Measurements from ENCODE around the gene SPPL2B.

The SPPL2B gene

DNA sequence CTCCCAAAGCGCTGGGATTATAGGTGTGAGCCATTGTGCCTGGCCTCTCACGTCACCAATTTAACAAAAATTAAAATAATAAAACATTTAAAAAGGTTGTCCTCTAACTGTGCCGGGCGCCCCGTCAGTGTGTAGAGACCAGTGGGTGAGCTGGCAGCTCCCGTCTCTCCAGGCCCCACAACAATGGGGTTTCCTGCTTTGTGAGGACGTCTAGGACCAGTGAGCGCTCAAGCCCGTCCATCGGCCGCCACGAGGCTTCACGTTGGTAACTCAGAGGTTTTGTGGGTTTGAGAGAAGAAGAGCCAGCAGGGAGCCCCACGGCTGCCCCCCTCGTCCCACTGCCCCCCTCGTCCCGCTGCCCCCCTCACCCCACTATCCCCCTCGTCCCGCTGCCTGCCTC is 4.8 kb upstream of the SPPL2B start:
- no peak for DNase-seq (ENCODE audit: low read depth)

GRCh38 chr19:2324220-2324948 is 4.1 kb upstream of the SPPL2B start:
- DNase-seq (ENCODE audit: low read depth), result no peak

DNA sequence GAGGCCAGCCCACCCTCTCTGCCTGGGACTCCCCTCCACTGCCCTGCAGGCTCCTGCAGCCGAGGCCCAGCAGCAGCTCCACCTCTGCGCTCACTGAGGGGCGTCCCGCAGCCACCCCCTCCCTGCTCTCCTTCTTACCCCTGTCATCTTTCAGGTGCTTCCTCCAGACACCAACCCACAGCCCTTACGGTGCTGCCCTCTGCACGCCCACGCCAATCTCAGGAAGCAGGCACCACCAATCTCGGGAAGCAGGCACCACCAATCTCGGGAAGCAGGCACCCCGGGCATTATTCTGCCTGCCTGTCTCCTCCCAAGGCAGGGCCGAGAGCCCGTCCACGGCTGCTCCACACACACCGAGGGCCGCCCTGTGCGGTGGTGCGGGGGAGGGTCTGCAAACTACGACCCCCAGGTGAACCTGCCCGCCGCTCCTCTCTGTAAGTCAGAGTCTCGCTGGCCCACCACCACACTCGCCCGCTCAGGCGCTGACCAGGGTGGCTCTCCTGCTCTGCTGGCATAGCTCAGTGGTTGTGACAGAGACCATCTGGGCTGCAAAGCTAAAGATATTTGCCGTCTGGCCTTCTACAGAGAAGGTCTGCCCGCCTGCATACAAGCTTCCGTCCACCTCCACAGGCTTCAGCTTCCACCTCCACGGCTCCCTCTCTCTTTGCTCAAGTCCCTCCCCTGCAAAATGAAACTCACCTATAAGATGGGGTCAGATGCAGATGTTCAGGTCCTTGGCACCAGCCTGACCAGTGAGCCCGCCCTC is 3.0 kb upstream of the SPPL2B start:
- no peak for DNase-seq (ENCODE audit: low read depth)

DNA sequence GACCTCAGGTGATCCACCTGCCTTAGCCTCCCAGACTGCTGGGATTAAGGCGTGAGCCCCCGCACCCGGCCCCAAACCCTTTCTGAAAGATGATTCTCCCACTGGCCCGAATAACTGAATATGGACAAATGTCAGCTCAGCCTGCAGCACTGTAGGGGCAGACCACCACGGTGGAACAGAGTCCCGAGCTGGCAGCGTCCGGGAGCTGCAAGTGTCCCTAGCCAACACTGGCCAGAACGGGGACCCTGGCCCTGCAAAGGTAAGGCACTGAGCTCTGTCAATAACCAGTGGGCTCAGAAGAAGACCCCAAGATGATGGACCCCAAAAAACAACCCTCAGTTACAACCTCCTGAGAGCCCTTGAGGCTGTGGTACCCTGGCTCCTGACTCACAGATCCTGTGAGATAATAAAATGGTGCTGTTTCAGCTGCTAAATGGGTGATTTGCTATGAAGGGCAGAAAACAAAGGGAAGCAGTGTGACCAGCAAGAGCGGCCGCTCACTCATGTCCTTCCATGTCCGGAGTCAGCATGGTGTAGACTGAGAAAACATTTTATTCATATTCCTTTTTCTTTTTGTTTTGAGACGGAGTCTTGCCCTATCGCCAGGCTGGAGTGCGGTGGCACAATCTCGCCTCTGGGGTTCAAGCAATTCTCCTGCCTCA is 1.7 kb upstream of the SPPL2B start:
- no peak for DNase-seq (ENCODE audit: low read depth)

DNA sequence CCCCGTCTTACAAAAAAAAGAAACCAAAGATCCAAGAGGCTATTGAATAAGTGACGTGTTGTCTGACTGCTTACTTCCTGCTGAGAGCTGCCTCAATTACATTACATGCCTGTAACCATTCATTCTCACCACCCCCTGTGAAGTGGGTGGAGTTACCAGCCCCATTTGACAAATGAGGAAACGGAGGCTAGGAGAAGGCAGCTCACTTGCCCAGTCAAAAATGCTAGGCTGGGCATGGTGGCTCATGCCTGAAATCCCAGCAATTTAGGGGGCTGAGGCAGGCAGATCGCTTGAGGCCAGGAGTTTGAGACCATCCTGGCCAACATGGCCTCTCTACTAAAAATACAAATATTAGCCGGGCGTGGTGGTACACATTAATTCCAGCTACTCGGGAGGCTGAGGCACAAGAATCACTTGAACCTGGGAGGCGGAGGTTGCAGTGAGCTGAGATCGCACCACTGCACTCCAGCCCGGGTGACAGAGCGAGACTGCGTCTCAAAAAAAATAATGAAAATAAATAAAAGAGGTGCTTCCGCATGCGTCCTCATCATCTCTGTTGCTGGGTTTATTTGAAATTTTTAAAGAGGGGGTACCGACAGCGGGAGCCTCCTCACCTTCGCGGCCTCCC is 597 bp upstream of the SPPL2B start:
- no peak for DNase-seq (ENCODE audit: low read depth)

DNA sequence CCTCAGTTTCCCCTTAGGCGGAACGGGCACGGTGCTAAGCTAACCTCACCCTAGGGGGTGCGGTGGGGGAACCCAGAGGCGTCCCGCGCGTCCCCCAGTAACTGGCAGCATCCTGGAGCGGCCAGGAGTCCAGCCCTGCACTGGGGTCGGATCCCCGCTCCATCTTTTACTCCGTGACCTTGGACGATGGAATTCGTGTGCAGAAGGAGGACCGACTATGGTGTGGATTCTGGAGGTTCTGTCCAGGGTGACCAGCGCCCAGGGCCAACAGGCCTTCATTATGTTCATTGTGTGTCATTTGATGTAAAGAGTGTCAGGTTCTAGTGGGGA is 630 bp downstream of the SPPL2B start:
- no peak for DNase-seq (ENCODE audit: low read depth)

- no peak for DNase-seq (ENCODE audit: low read depth)
Observed at GRCh38 chr19:2329501-2329916, 1.0 kb downstream of the SPPL2B start.

GRCh38 chr19:2330255-2330631 is 1.8 kb downstream of the SPPL2B start:
- no peak for DNase-seq (ENCODE audit: low read depth)

DNA sequence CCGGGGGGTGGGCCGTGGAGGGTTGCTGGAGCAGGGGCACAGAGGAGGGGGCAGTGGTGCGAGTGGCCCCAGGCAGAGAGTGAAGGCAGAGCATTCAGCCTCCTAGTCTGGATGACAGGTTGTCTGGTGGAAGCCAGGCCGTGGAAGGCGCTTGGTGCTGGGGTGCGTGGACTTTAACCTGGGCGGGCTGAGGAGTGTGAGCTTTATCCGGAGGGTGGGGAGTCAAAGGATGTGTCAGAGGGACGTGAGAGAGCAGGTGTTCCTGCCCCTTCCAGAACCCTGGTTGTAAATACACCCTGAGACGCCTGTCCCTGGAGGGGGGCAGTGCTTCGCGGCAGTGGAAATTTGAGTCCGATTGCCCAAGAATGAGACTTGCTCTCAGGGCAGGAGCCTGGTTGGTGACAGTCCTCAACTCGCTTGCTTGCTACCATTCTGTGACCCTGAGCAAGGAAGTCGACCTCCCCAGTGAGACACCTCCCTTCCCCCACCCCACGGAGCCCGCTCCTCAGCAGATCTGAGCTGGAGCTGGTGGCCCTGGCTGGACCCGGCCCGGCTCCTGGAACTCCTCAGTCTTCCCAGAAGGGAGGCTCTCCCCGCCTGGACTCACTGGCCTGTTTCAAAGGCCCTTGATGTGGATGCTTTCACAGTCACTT is 2.3 kb downstream of the SPPL2B start:
- DNase-seq (ENCODE audit: low read depth), result no peak

DNA sequence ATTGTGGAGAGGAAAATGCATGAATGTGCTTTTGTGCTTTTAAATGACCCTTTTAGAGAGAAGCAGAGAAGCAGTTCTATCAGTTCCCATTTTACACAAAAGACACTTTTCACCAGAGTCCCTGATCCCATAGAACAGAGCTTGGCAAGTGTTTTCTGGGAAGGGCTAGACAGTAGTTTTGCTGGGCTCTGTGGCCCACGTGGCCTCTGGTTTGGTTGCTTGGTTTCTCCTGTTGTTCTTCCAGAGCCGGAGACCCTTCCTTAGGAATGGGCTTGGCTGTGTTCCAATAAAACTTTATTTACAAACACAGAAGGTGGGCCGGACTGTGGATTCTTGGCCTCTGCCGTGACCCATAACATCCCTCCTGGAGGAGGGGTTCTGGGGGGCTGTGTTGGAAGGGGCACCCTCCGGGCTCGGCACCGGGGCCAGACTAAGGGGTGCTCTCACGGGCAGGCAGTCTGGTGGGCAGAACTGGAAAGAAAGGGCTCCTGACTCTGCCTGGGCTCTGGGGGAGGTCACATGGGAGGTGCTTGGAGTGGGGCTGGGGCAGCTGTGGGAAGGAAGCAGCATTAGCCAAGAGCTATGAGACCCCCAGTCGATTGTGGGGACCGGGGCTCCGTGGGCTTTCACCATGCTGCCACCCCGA is 3.2 kb downstream of the SPPL2B start:
- DNase-seq (ENCODE audit: low read depth), result no peak

- DNase-seq (ENCODE audit: low read depth), result peak; percentile 11
Observed at GRCh38 chr19:2332341-2333026, 4.0 kb downstream of the SPPL2B start.

DNA sequence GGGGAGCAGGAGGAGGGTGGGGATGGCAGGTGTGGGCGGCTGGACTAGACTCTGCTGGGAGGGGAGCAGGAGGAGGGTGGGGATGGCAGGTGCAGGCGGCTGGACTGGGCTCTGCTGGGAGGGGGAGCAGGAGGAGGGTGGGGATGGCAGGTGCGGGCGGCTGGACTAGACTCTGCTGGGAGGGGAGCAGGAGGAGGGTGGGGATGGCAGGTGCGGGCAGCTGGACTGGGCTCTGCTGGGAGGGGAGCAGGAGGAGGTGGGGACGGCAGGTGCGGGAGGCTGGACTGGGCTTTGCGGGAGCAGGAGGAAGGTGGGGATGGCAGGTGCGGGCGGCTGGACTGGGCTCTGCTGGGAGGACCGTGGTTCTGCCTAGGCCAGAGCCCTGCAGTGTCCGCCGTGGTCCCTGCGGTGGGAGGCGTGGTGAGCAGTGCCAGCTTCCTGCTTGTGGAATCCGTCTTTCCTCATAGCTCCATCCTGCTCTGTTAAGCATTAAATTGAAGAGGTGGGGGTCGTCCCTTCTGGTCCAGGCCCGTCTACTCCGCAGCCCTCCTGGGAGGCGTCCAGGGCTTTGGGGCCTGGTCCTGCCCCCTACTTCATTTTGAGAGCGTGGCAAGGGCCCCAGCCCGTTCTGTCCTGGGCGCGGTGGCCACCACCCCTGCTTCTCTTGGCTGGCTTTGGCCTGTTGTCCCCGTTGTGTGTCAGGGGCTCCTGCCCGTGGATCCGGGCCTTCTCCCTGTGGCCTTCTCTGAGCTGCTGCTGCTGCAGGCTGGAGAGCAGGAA is 4.7 kb downstream of the SPPL2B start:
- no peak for DNase-seq (ENCODE audit: low read depth)

GRCh38 chr19:2333807-2334211 is 5.3 kb downstream of the SPPL2B start:
- DNase-seq (ENCODE audit: low read depth), result no peak

DNA sequence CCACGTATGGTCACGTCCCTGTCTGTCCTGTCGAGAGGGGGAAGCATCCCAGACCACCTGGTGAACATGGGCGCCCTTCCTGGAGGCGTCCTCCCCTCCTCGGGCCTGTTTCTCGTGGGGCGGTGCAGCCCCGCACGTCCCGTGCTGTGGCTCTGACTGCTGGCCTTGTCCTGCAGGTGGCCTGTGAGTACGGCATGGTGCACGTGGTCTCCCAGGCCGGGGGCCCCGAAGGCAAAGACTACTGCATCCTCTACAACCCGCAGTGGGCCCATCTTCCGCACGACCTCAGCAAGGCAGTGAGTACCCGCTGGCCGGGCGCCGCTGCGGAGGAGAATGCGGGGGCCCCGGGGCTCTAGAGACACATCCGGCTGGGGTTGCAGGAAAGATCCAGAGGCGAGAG is 5.9 kb downstream of the SPPL2B start:
- no peak for DNase-seq (ENCODE audit: low read depth)

DNA sequence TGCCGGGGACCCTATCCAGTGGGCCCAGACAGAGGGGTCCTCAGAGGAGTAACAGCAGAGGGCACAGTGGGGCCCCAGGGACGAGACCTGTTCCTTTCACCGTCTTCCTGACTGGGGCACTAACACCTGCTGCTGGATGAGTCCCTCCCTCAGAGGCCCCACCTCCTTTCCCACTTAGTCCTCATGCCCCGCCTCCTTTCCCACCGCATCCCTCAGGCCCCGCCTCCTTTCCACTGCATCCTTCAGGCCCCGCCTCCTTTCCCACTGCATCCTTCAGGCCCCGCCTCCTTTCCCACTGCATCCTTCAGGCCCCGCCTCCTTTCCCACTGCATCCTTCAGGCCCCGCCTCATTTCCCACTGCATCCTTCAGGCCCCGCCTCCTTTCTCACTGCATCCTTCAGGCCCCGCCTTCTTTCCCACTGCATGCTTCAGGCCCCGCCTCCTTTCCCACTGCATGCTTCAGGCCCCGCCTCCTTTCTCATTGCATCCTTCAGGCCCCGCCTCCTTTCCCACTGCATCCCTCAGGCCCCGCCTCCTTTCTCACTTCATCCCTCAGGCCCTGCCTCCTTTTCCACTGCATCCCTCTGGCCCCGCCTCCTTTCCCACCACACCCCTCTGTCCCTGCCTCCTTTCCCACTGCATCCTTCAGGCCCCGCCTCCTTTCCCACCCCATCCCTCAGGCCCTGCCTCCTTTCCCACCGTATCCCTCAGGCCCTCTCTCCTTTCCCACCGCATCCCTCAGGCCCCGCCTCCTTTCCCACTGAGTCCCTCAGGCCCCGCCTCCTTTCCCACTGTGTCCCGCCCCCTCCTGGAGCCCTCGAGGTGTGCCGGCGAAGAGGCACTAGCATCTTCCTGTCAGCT is 6.7 kb downstream of the SPPL2B start:
- no peak for DNase-seq (ENCODE audit: low read depth)

DNA sequence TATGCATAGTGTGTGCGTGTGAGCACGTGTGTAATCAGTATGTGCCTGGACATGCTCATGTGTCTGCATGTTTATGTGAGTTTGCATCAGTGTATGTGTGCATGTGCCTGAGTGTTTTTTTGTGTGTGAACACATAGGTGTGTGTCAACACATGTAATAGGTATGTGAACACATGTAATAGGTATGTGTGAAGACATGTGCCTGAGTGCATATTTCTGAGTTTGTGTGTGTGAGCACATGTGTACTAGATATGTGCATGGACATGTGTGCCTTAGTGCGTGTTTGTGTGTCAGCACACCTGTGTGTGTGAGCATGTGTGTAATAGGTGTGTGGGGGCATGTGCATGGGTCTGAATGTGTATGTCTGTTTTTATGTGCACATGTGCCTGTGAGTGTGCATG is 7.4 kb downstream of the SPPL2B start:
- no peak for DNase-seq (ENCODE audit: low read depth)

- DNase-seq (ENCODE audit: low read depth), result no peak
Observed at GRCh38 chr19:2336528-2337328, 8.2 kb downstream of the SPPL2B start.

- no peak for DNase-seq (ENCODE audit: low read depth)
Observed at GRCh38 chr19:2337329-2337707, 8.8 kb downstream of the SPPL2B start.
